K562 (cell line): Measurements from ENCODE around the gene ACSL3. TPM values are rescaled to one million over a fixed set of nuclear protein-coding genes. Genes with fewer than 3 reads are reported as not detected.

Source experiments
- ATAC-seq: fragments of 200-7000 bp; cut with Tn5 transposase; 3 replicates; pipeline ENCODE4 v1.9.1; 2020; ENCODE audit warnings: moderate library complexity
- BruUV-seq: library from RNA; stranded (reverse); fragments of 400-500 nt; replicated peaks from 2 replicates; lab custom pipeline; 2021; lab: Mats Ljungman, UMichigan
- CTCF ChIA-PET: fragments of 300-600 bp; formaldehyde crosslinking; extraction: SDS; loops from one replicate; lab custom pipeline; 2021; ENCODE audit warnings: low intra/inter-chr PET ratio; lab: Yijun Ruan, JAX
- POLR2A ChIA-PET: fragments of 300-600, 350-650 bp; sonication (Branson Sonifier 250); formaldehyde crosslinking; extraction: SDS; loops from one replicate; lab custom pipeline; 2021; ENCODE audit warnings: antibody characterized with exemption, inconsistent platforms; lab: Yijun Ruan, JAX
- DNase-seq, 4 experiments: peaks; one replicate each; pipeline versions ENCODE4 v3.0.0 to v3.0.0-alpha.2; 2011 to 2018; ENCODE audit warnings: low spot score in 3 of 4, mixed read lengths in 3 of 4; ENCODE audit errors: extremely low read depth in 1 of 4
- FAIRE-seq: peaks from 2 replicates; lab custom pipeline; 2011; peaks lifted over from hg19 to GRCh38; lab: Jason Lieb, UNC
- H2AFZ ChIP-seq: 2 replicates; pipeline ENCODE4 v1.6.0; 2011; ENCODE audit warnings: low read depth, low read length, control low read depth, inconsistent platforms
- H3K27ac ChIP-seq: fragments of 200-600 bp; 3 replicates; pipeline ENCODE4 v1.8.0; 2011; ENCODE audit warnings: low read depth, mild to moderate bottlenecking, control low read depth, inconsistent platforms, low read length, moderate library complexity, mixed read lengths; ENCODE audit errors: extremely low read depth
- H3K27me3 ChIP-seq, 2 experiments: fragments of 300-600 bp in 1 of 2; 2 replicates in 1 of 2; 3 replicates in 1 of 2; pipeline versions ENCODE4 v1.6.0 to v1.8.0; 2011; ENCODE audit warnings: inconsistent platforms in 2 of 2, low read length in 2 of 2, mild to moderate bottlenecking in 1 of 2, mixed read lengths in 1 of 2, moderate library complexity in 1 of 2; ENCODE audit not compliant: control insufficient read depth in 2 of 2, insufficient read depth in 2 of 2
- H3K36me3 ChIP-seq: fragments of 300-600 bp; 3 replicates; pipeline ENCODE4 v1.8.0; 2011; ENCODE audit warnings: mild to moderate bottlenecking, low read length, inconsistent platforms; ENCODE audit not compliant: control insufficient read depth, insufficient read depth
- H3K4me1 ChIP-seq, 2 experiments: fragments of 200-600 bp in 1 of 2; replicated peaks in 1 of 2; 2 replicates in 1 of 2; 3 replicates in 1 of 2; pipeline versions ENCODE4 v1.5.1 to v1.8.0; 2011; ENCODE audit warnings: inconsistent platforms in 2 of 2, low read length in 2 of 2, mild to moderate bottlenecking in 1 of 2, mixed read lengths in 1 of 2, moderate library complexity in 1 of 2; ENCODE audit not compliant: control insufficient read depth in 2 of 2, insufficient read depth in 2 of 2
- H3K4me2 ChIP-seq: 2 replicates; pipeline ENCODE4 v1.6.1; 2011; ENCODE audit warnings: low read length, control low read depth, inconsistent platforms, mixed read lengths; ENCODE audit not compliant: insufficient read depth
- H3K4me3 ChIP-seq: fragments of 200-600 bp; sonication (generic), shearing (Covaris generic); 2 replicates; pipeline ENCODE4 v1.5.1; 2016; ENCODE audit warnings: control low read depth, inconsistent platforms
- H3K79me2 ChIP-seq: fragments of 200-600 bp; 3 replicates; pipeline ENCODE4 v1.8.0; 2011; ENCODE audit warnings: low read length, inconsistent platforms; ENCODE audit not compliant: control insufficient read depth, insufficient read depth
- H3K9ac ChIP-seq, 2 experiments: 2 replicates each; pipeline versions ENCODE4 v1.6.0 to v1.6.1; 2011; ENCODE audit warnings: low read depth in 2 of 2, low read length in 2 of 2, control low read depth in 1 of 2, inconsistent platforms in 1 of 2, mild to moderate bottlenecking in 1 of 2, mixed read lengths in 1 of 2; ENCODE audit not compliant: insufficient read depth in 1 of 2
- H3K9me1 ChIP-seq: one replicate; pipeline ENCODE4 v1.6.0; 2011; ENCODE audit warnings: inconsistent platforms, mild to moderate bottlenecking, low read length, moderate library complexity; ENCODE audit not compliant: control insufficient read depth, insufficient read depth
- H3K9me3 ChIP-seq: replicated peaks from 2 replicates; pipeline ENCODE4 v1.5.1; 2011; ENCODE audit warnings: low read depth, low read length, inconsistent platforms; ENCODE audit not compliant: control insufficient read depth, insufficient read depth
- H4K20me1 ChIP-seq: replicated peaks from 2 replicates; pipeline ENCODE4 v1.6.1; 2011; ENCODE audit warnings: low read length, inconsistent platforms, mixed read lengths; ENCODE audit not compliant: control insufficient read depth, insufficient read depth
- ARID1B ChIP-seq: fragments of 450-650 bp; IDR thresholded peaks from 2 replicates; pipeline ENCODE4 v1.6.1; 2016; ENCODE audit warnings: antibody characterized with exemption, mild to moderate bottlenecking, inconsistent platforms
- BACH1 ChIP-seq: fragments of 200-800 bp; sonication (Bioruptor generic); IDR thresholded peaks from 2 replicates; pipeline ENCODE4 v1.6.1; 2016; ENCODE audit warnings: missing genetic modification characterization, missing compliant biosample characterization
- BRCA1 ChIP-seq, 2 experiments: fragments of 450-650 bp in 1 of 2; sonication (generic) in 1 of 2; formaldehyde crosslinking in 1 of 2; IDR thresholded peaks; 2 replicates each; pipeline versions ENCODE4 v1.5.0 to v1.6.1; 2017 to 2020; ENCODE audit warnings: mild to moderate bottlenecking in 1 of 2, missing genetic modification reagents in 1 of 2
- BRD9 ChIP-seq: fragments of 450-650 bp; IDR thresholded peaks from 2 replicates; pipeline ENCODE4 v1.6.1; 2018; ENCODE audit warnings: low read depth; ENCODE audit not compliant: partially characterized antibody
- CHD1 ChIP-seq: fragments of 200-600 bp; sonication (generic); IDR thresholded peaks from one replicate; pipeline ENCODE4 v1.6.1; 2012; ENCODE audit warnings: mild to moderate bottlenecking, moderate library complexity, low read length, inconsistent platforms
- HDAC2 ChIP-seq: fragments of 450-650 bp; IDR thresholded peaks from 2 replicates; pipeline ENCODE4 v1.6.1; 2016; ENCODE audit warnings: mild to moderate bottlenecking
- HDAC6 ChIP-seq: IDR thresholded peaks from 2 replicates; pipeline ENCODE4 v1.6.1; 2012; ENCODE audit warnings: low read depth, mild to moderate bottlenecking, control low read depth, inconsistent platforms, low read length, moderate library complexity
- HNRNPUL1 ChIP-seq: fragments of 200-400 bp; formaldehyde crosslinking; IDR thresholded peaks from 2 replicates; pipeline ENCODE4 v1.6.1; 2017; ENCODE audit warnings: low read length
- MAFK ChIP-seq: IDR thresholded peaks from 2 replicates; pipeline ENCODE4 v1.6.1; 2011; ENCODE audit warnings: low read length, improper control_type of control experiment
- POLR2AphosphoS2 ChIP-seq: IDR thresholded peaks from 2 replicates; pipeline ENCODE4 v1.6.1; 2012; ENCODE audit warnings: low read length, improper control_type of control experiment
- PTTG1 ChIP-seq: fragments of 450-650 bp; IDR thresholded peaks from 2 replicates; pipeline ENCODE4 v1.6.1; 2016; ENCODE audit warnings: low read depth, mild to moderate bottlenecking, missing genetic modification characterization, missing compliant biosample characterization
- SUPT5H ChIP-seq: fragments of 450-650 bp; IDR thresholded peaks from 2 replicates; pipeline ENCODE4 v1.6.1; 2016
- TAF9B ChIP-seq: fragments of 450-650 bp; IDR thresholded peaks from 2 replicates; pipeline ENCODE4 v1.6.1; 2018; ENCODE audit warnings: mild to moderate bottlenecking; ENCODE audit not compliant: partially characterized antibody
- ZNF197 ChIP-seq: fragments of 200-800 bp; sonication (Bioruptor generic); IDR thresholded peaks from 2 replicates; pipeline ENCODE4 v1.6.1; 2016; ENCODE audit warnings: low read depth, missing genetic modification characterization, missing compliant biosample characterization
- ZNF23 ChIP-seq: fragments of 250-450 bp; sonication (Bioruptor Pico); IDR thresholded peaks from 2 replicates; pipeline ENCODE4 v1.4.0; 2020; ENCODE audit warnings: mild to moderate bottlenecking
- ZNF561 ChIP-seq: fragments of 450-650 bp; formaldehyde crosslinking; conservative IDR thresholded peaks from 2 replicates; pipeline ENCODE4 v1.4.0; 2020; ENCODE audit warnings: mild to moderate bottlenecking, moderate library complexity
- WGBS: fragments of 100-300 bp; shearing (Covaris generic); methylation state at CpG from one replicate; pipeline ENCODE4 v1.1.6; 2016; ENCODE audit warnings: low coverage, mixed read lengths; ENCODE audit not compliant: insufficient coverage; ENCODE audit errors: missing lambda C conversion rate; 5-methylcytosine and 5-hydroxymethylcytosine counted together
- in situ Hi-C: fragments of 300-500 bp; cut with MboI; formaldehyde crosslinking; loops from 4 replicates; pipeline ENCODE4 v1.15.0; 2018; ENCODE audit warnings: inconsistent platforms, mixed read lengths
- intact Hi-C: fragments of 100-400 bp; cut with micrococcal nuclease; formaldehyde crosslinking; loops from 2 replicates; pipeline ENCODE4 v1.14.2; 2022
- polyA plus RNA-seq, 8 experiments: library from polyadenylated mRNA; depleted of rRNA in 4 of 8; stranded (reverse) in 5 of 8; unstranded in 3 of 8; fragments of >200 nt; fragmentation: Nextera tagmentation in 2 of 8; fragmentation: Illumina TruSeq in 1 of 8; extraction: Ambion mirVana in 2 of 8; extraction: Trizol in 1 of 8; gene quantifications; 2 replicates each; pipeline versions ENCODE4 v1.2.1 to v1.2.3, GENCODE V29; 2011 to 2014; ENCODE audit warnings: inconsistent platforms in 1 of 8, missing spikeins in 1 of 8
- total RNA-seq, 7 experiments: library from RNA; depleted of rRNA in 6 of 7; stranded (reverse); fragments of >200 nt in 6 of 7; fragmentation: Illumina TruSeq in 2 of 7; extraction: Trizol in 2 of 7; gene quantifications; 2 replicates each; pipeline versions ENCODE4 v1.2.1 to v1.2.3, GENCODE V29; 2011 to 2021; ENCODE audit warnings: low replicate concordance in 1 of 7
- TF ChIP-seq, protein P1 (sequence below): fragments of 450-650 bp; IDR thresholded peaks from 2 replicates; pipeline ENCODE4 v1.6.1; 2016; ENCODE audit warnings: borderline replicate concordance

Gene ACSL3
- total and polyA plus RNA-seq, 9 of the 15 experiments (the other 6 are each of a cell fraction or from before 2014, with no cell fraction given), result 21.3 to 123 (median 85.2) TPM

- intact Hi-C loops, result no loop called here
- Histone ChIP-seq H2AFZ (no peak overlapping the region), H3K4me3 (no peak overlapping the region), H3K9me1 (no peaks in the 10 kb centered on the region), H3K9me3 (no peaks in the 10 kb centered on the region), H3K4me2 (no peak overlapping the region), H3K36me3 (peaks cover 34% of the 10 kb centered on the region; the same call in 2 of the 3 replicates), H3K27ac (no peak overlapping the region), H3K27me3 (no peaks in the 10 kb centered on the region), H3K4me1 (no peaks in the 10 kb centered on the region), H3K9ac (no peak overlapping the region), H3K79me2 (peaks cover 15% of the 10 kb centered on the region), H4K20me1 (no peaks in the 10 kb centered on the region; the same call in 1 of the 2 replicates)
- ChIA-PET CTCF (no interaction called here), POLR2A (no interaction called here)
- 69% methylated on average over 1 of the region's 1 CpG for WGBS
- ATAC-seq (no peak), FAIRE-seq (no peak), DNase-seq (no peak)
- no peak for TF ChIP-seq ZNF23 (CRISPR knock-in tag)
- TF ChIP-seq SUPT5H, result 0 out of 2 replicates have a peak, but pooled peaks have one; percentile 8
- no TSS peak for BruUV-seq
- in situ Hi-C loops, result no loop called here
Measured at GRCh38 chr2:222942977-222943376, 82.1 kb downstream of the ACSL3 start.

GRCh38 chr2:222943820-222944219, 83.0 kb downstream of the ACSL3 start:
- H3K36me3 ChIP-seq, result peaks cover 31% of the 10 kb centered on the region; the same call in 2 of the 3 replicates
- H3K4me1 ChIP-seq, result no peaks in the 10 kb centered on the region
- BruUV-seq, result no TSS peak
- intact Hi-C loops, result no loop called here
- no peak for ATAC-seq
- ChIA-PET CTCF (no interaction called here), POLR2A (interaction anchor here (1.2 kb wide), 1 partner anchor 15 kb away, joined by 3 read pairs; no protein-coding TSS in a partner anchor)
- H2AFZ ChIP-seq, result no peak overlapping the region
- no peak overlapping the region for H3K27ac ChIP-seq
- no peak overlapping the region for H3K9ac ChIP-seq
- no peaks in the 10 kb centered on the region for H3K9me3 ChIP-seq
- H3K79me2 ChIP-seq, result peaks cover 11% of the 10 kb centered on the region
- in situ Hi-C loops, result no loop called here
- H3K4me3 ChIP-seq, result no peak overlapping the region
- no peak for FAIRE-seq
- H3K27me3 ChIP-seq, result no peaks in the 10 kb centered on the region
- H3K9me1 ChIP-seq, result no peaks in the 10 kb centered on the region
- H3K4me2 ChIP-seq, result no peak overlapping the region
- 63% methylated on average over 1 of the region's 1 CpG for WGBS
- no peak for DNase-seq
- no peaks in the 10 kb centered on the region for H4K20me1 ChIP-seq
- TF ChIP-seq MAFK, result 0 out of 2 replicates have a peak, but pooled peaks have one; percentile 18
- TF ChIP-seq HDAC2, result no peak
- no peak for TF ChIP-seq POLR2AphosphoS2
- no peak for TF ChIP-seq TAF9B
- no peak for TF ChIP-seq HDAC6
- no peak for TF ChIP-seq CHD1
- TF ChIP-seq PTTG1, result no peak
- no peak for TF ChIP-seq ZNF561 (CRISPR knock-in tag)
- TF ChIP-seq HNRNPUL1, result no peak
- TF ChIP-seq ZNF197 (CRISPR knock-in tag), result no peak
- no peak for TF ChIP-seq ARID1B
- TF ChIP-seq BRD9, result no peak
- no peak for TF ChIP-seq BACH1
- TF ChIP-seq, protein P1, sequence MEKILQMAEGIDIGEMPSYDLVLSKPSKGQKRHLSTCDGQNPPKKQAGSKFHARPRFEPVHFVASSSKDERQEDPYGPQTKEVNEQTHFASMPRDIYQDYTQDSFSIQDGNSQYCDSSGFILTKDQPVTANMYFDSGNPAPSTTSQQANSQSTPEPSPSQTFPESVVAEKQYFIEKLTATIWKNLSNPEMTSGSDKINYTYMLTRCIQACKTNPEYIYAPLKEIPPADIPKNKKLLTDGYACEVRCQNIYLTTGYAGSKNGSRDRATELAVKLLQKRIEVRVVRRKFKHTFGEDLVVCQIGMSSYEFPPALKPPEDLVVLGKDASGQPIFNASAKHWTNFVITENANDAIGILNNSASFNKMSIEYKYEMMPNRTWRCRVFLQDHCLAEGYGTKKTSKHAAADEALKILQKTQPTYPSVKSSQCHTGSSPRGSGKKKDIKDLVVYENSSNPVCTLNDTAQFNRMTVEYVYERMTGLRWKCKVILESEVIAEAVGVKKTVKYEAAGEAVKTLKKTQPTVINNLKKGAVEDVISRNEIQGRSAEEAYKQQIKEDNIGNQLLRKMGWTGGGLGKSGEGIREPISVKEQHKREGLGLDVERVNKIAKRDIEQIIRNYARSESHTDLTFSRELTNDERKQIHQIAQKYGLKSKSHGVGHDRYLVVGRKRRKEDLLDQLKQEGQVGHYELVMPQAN, result no peak
- TF ChIP-seq BRCA1 (IDR thresholded peaks at IDR 0.05), result no peak
- no peak for TF ChIP-seq BRCA1 (CRISPR knock-in tag; IDR thresholded peaks at IDR 0.05)
